HG03039 (cell line): ENCODE measurements around the gene PHOX2A.

Experiments
- ATAC-seq: cut with Tn5 transposase; IDR thresholded peaks from one replicate; pipeline ENCODE4 v1.9.1; 2021; ENCODE audit warnings: mild to moderate bottlenecking, moderate library complexity; ENCODE audit not compliant: unreplicated experiment

The PHOX2A gene

DNA sequence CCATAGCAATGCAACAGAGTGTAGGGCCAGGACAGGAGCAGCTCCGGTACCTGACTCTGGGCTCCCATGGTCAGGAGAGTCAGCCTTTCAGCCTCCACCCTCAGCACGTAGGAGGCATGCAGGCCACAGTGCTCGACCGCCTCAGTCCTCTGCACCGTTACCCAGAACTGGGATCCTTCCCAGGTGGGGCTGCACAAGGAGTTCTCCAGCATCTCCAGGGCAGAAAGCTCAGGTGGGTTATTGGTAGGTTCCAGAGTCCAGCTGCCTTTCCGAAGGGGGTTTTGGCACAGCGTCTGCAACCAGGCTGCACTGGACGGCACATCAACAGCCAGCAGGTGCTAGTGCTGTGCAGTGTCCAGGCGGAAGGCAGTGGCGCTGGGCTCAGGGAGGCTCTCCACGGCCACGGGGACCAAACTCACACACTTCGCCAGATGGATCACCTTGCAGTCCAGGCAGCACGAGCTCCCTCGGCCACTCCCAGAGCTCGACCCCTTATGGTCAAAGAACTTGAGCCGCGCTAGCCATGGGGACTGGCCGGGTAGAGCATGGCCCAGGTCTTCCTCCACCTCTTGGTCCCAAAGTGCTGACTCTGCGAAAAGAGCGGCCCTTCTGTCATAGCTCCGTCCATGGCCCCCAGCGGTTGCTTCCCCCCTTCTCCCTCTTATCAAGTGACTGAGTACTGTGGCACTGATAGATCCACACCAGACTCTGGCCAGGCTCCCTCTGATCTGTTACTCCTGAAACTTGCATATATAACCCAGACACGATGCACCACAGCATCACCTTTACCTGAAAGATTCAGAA lies 6.9 kb upstream of the PHOX2A start:
- no peak for ATAC-seq

DNA sequence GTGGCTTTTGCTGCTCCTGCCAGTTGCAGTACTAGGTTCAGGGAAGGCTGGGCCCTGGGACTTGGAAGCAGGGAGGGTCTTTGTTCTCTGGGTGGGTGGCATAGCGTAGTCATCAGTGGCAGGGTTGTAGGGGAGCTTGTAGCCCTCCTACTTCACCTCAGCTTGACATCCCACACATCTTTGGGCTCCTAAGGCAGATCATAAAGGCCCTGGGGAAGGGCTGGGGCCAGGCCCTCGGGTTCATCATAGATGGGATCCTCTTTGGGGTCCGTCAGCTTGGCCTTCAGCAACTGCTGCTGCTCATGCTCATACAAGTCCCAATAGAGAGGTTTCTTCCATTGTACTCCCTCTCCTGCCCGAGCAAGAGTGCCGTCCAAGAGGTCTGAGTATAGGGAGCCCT lies 6.0 kb upstream of the PHOX2A start:
- no peak for ATAC-seq

GRCh38 chr11:72247584-72247983 lies 3.6 kb upstream of the PHOX2A start:
- no peak for ATAC-seq

GRCh38 chr11:72245263-72245816 lies 1.4 kb upstream of the PHOX2A start:
- no peak for ATAC-seq

GRCh38 chr11:72244361-72245262 lies 636 bp upstream of the PHOX2A start:
- no peak for ATAC-seq

- no peak for ATAC-seq
These were observed 560 bp downstream of the PHOX2A start for GRCh38 chr11:72243173-72244059.

- no peak for ATAC-seq
These were observed 1.8 kb downstream of the PHOX2A start for GRCh38 chr11:72242141-72242540.

DNA sequence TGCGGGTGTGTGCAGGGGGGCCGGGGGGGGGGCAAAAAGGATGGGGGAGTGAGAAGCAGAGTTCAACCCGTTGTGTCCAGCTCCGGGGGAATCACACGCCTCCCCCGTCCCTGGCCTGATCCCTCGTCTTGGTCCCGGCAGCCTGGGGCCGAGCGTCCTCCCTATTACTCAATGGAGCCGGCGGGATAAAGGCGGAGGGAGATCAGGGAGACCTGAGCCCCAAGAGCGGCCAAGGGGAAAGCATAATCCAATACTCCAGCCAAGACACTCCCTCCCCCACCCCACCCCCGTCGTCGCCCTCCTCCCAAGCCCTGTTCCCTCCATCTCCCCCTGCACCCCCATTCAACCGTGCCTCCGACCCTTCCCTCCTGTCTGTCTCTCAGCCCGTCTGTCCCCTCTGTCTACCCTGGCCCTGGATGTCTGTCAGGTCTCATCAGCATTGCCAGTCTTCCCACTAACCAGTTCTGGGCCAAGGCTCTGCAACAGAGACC lies 2.6 kb downstream of the PHOX2A start:
- ATAC-seq, result no peak

GRCh38 chr11:72240461-72241290 lies 3.3 kb downstream of the PHOX2A start:
- no peak for ATAC-seq

- ATAC-seq, result no peak
These were observed 4.0 kb downstream of the PHOX2A start for GRCh38 chr11:72239849-72240460.

DNA sequence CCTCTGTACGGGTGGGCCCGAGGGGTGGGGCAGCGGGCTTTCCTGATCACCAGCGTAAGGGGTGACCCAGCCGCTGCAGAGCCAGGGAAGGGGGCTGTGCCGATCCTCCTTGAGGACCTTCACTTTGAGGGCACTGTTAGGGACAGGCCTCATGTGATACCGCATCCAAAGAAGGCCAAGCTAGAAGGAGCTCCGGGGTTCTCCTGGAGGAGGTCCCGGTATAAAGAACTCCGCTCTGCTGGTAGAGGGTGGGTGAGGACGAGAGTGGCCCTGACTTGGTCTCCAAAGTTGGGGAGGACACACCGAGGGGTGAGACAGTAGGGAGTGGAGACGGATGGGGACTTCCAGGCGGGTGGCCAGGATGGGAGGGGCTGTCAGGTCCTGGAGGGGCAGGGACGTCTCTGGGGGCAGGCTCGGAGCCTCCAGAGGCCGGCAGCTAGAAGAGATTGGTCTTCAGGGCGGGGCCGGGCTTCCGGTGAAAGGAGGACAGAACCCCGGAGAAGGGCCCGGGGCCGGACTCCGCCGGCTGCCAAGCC lies 4.6 kb downstream of the PHOX2A start:
- ATAC-seq, result no peak

DNA sequence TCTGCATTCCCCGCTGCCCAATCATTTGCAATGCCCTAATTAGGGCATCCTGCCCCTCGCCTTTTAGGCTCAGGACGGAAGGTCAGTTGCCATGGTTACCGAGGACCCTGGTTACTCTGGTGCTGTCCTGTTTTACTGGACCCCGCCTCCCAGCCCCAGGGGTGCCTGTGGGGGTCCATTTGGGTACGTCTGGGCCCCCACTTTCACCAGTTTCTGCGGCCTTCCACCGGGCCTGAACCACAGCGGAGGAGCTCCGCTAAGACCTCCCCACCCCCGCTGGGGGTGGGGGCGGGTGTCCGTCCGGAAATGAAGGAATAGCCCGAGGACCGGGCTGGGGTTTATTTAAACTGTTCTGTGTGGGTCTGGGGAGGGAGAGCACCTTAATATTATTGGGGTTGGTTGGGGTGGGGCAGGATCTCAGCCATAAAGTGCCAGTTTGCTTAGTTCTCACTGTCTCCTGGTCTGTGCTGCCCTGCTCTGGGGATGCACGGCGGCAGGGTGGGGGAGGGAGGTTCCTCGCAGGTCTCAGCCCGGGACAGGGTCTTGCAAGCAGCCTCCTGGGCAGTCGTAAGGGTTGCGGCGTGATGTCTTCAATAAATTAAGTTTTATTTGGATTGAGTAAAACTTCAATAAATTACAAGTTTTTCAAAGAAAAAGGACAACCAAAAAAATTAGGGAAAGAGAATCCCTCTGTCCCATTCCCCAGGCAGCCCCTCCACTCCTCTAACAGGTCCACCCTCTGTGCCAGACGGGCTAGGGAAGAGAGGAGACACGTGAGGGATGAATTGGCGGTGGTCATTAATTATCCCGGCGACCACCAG lies 5.3 kb downstream of the PHOX2A start:
- no peak for ATAC-seq

DNA sequence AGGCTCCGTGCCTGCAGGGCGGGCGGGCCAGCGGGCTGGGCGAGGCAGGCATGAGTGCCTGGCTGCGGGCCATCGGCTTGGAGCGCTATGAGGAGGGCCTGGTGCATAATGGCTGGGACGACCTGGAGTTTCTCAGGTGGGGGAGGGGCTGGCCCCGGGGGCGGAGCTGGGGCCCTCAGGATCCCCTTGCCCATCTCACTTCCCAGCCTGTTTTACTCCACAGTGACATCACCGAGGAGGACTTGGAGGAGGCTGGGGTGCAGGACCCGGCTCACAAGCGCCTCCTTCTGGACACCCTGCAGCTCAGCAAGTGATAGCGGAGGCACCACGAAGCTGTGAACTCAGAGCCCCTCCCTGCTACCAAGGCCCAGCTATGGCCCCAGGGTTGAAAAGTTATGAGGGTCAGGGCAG lies 5.9 kb downstream of the PHOX2A start:
- no peak for ATAC-seq

- no peak for ATAC-seq
These were observed 6.7 kb downstream of the PHOX2A start for GRCh38 chr11:72237112-72237931.

DNA sequence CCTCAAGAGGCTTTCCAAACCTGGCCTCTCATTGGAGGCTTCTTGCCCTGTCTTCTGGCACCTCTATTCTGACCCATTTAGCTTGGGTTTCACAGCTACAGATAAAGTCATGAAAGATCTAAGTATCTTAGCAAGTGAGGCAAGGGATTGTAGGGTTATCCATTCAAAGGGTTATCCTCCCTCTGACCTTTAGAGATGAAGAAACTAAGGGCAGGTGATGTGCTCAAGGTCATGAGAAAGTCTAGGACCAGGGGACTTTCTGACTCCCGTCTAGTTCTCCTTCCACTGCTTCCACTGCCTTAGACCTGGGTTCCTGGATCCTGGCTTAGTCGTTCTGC lies 7.2 kb downstream of the PHOX2A start:
- no peak for ATAC-seq

DNA sequence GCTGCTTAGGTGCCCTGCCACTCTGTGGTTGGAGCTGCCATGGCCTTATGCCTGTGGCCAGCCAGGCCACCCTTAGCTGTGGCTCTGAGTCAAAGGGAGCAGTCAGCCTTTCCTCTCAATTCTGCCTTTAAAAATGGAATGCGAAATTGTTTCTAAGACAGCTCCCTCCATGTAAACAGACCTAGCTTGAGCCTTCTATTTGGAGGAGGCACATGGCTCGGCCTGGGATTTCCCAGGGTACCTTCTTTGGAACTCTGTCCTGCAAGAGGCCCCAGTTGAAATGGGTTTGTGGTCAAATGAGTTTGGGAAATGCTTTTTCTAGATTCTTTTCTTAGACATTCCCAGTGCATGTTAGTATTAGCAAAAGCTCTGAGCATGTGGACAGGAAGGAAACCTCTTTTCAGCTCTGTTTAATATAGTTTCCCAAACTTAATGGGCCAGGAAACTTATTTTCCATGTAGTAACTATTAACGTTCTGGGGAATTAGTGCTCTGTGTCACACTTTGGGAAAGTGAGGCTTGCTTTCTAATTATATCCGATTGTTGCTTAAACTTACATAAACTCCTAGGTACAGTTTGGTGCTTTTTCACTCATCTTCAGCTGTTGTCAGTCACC lies 7.8 kb downstream of the PHOX2A start:
- no peak for ATAC-seq
